ENCODE data around the gene DMKN.

GRCh38 chr19:35458731-35459391 is 54.6 kb downstream of the DMKN start:
- TF ChIP-seq CTCF (conservative IDR thresholded peaks at IDR 0.05; ENCODE audit: low read depth, low read length) (no peak), BHLHE40 (IDR thresholded peaks at IDR 0.05; ENCODE audit: low read depth, low read length) (no peak)
- TF ChIP-seq, protein P1, sequence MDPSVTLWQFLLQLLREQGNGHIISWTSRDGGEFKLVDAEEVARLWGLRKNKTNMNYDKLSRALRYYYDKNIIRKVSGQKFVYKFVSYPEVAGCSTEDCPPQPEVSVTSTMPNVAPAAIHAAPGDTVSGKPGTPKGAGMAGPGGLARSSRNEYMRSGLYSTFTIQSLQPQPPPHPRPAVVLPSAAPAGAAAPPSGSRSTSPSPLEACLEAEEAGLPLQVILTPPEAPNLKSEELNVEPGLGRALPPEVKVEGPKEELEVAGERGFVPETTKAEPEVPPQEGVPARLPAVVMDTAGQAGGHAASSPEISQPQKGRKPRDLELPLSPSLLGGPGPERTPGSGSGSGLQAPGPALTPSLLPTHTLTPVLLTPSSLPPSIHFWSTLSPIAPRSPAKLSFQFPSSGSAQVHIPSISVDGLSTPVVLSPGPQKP (IDR thresholded peaks at IDR 0.05; ENCODE audit: borderline replicate concordance, low read depth, low read length) = no peak

Data from IMR-90 (cell line).